ENCODE results near the gene CASQ1. TPM values are rescaled to one million over a fixed set of nuclear protein-coding genes. Genes with fewer than 3 reads are reported as not detected.

The CASQ1 gene
- not detected in 2 replicates for total RNA-seq (2022)
- Bru-seq, nascent RNA, result not detected
- BruChase-seq, experiment 1, labeled RNA remaining after a 6-hour chase, result percentile 7 among the genes with signal in this experiment
- not detected for BruChase-seq, experiment 2, labeled RNA remaining after a 2-hour chase
- long read RNA-seq, result 0 reads

- DNase-seq (ENCODE audit: unreplicated experiment), result peak; percentile 47
- BruUV-seq (replicated peaks), result no TSS peak
- CTCF ChIA-PET, result interaction anchor here (0.5 to 7.8 kb wide), 25 partner anchors 9 to 244 kb away, joined by 3 to 208 read pairs (median 4); partner anchors contain the start of gene PEA15
- H3K27me3 Mint-ChIP-seq (ENCODE audit: insufficient read depth, unreplicated experiment), result peaks cover 12% of the 10 kb centered on the region
- H3K4me3 Mint-ChIP-seq (ENCODE audit: unreplicated experiment), result no peak within 1 kb of the TSS
- peak within 1 kb of the TSS; percentile 22 for H3K27ac Mint-ChIP-seq (ENCODE audit: low read depth, unreplicated experiment)
- no peaks in the 10 kb centered on the region for H3K36me3 Mint-ChIP-seq (ENCODE audit: insufficient read depth, unreplicated experiment)
- no peak for TF ChIP-seq CTCF (IDR thresholded peaks at IDR 0.05; ENCODE audit: unreplicated experiment)
- POLR2A ChIA-PET, result interaction anchor here (0.6 to 1.5 kb wide), 7 partner anchors 16 to 158 kb away, joined by 3 to 6 read pairs (median 4); partner anchors contain the start of genes PEA15 and PIGM
- H3K4me1 Mint-ChIP-seq (ENCODE audit: insufficient read depth, unreplicated experiment), result no peaks in the 10 kb centered on the region
- intact Hi-C loops (cut with micrococcal nuclease), result loop anchor here (10.0 kb wide), 1 partner anchor 415 kb away; no protein-coding TSS in a partner anchor
- no peaks in the 10 kb centered on the region for H3K9me3 Mint-ChIP-seq (ENCODE audit: unreplicated experiment)
Observed at GRCh38 chr1:160189649-160190625, at the start of gene CASQ1. Gene CASQ1 (plus strand): TSS chr1:160190575. CDS start chr1:160190752, 177 bp downstream.

- DNase-seq (ENCODE audit: unreplicated experiment), result no peak
- Mint-ChIP-seq H3K27ac (ENCODE audit: low read depth, unreplicated experiment) (no peak overlapping the region), H3K4me1 (ENCODE audit: insufficient read depth, unreplicated experiment) (peaks cover under 1% of the 10 kb centered on the region), H3K4me3 (ENCODE audit: unreplicated experiment) (no peak overlapping the region), H3K36me3 (ENCODE audit: insufficient read depth, unreplicated experiment) (no peaks in the 10 kb centered on the region), H3K9me3 (ENCODE audit: unreplicated experiment) (no peaks in the 10 kb centered on the region), H3K27me3 (ENCODE audit: insufficient read depth, unreplicated experiment) (peaks cover 36% of the 10 kb centered on the region)
- BruUV-seq (replicated peaks), result no TSS peak
- intact Hi-C loops (cut with micrococcal nuclease), result no loop called here
- ChIA-PET CTCF (interaction anchor here (0.6 to 1.1 kb wide), 4 partner anchors 14 to 51 kb away, joined by 3 to 4 read pairs (median 3); no protein-coding TSS in a partner anchor), POLR2A (no interaction called here)
- no peak for TF ChIP-seq CTCF (IDR thresholded peaks at IDR 0.05; ENCODE audit: unreplicated experiment)
Observed at GRCh38 chr1:160143695-160144094, 46.7 kb upstream of the CASQ1 start.

GRCh38 chr1:160144921-160145320, 45.5 kb upstream of the CASQ1 start:
- Mint-ChIP-seq H3K4me3 (ENCODE audit: unreplicated experiment) (no peak overlapping the region), H3K27me3 (ENCODE audit: insufficient read depth, unreplicated experiment) (peaks cover 31% of the 10 kb centered on the region), H3K4me1 (ENCODE audit: insufficient read depth, unreplicated experiment) (peaks cover 12% of the 10 kb centered on the region), H3K27ac (ENCODE audit: low read depth, unreplicated experiment) (no peak overlapping the region), H3K36me3 (ENCODE audit: insufficient read depth, unreplicated experiment) (no peaks in the 10 kb centered on the region), H3K9me3 (ENCODE audit: unreplicated experiment) (no peaks in the 10 kb centered on the region)
- CTCF ChIA-PET, result interaction anchor here (0.7 kb wide), 1 partner anchor 15 kb away, joined by 3 read pairs; no protein-coding TSS in a partner anchor
- intact Hi-C loops (cut with micrococcal nuclease), result no loop called here
- no peak for DNase-seq (ENCODE audit: unreplicated experiment)
- no peak for TF ChIP-seq CTCF (IDR thresholded peaks at IDR 0.05; ENCODE audit: unreplicated experiment)
- BruUV-seq (replicated peaks), result no TSS peak
- POLR2A ChIA-PET, result no interaction called here

GRCh38 chr1:160146107-160146506, 44.3 kb upstream of the CASQ1 start:
- intact Hi-C loops (cut with micrococcal nuclease), result no loop called here
- BruUV-seq (replicated peaks), result no TSS peak

More at GRCh38 chr1:160146107-160146506, 44.3 kb upstream of the CASQ1 start:
- H3K4me1 Mint-ChIP-seq (ENCODE audit: insufficient read depth, unreplicated experiment), result peaks cover 12% of the 10 kb centered on the region
- TF ChIP-seq CTCF (IDR thresholded peaks at IDR 0.05; ENCODE audit: unreplicated experiment), result no peak
- H3K36me3 Mint-ChIP-seq (ENCODE audit: insufficient read depth, unreplicated experiment), result no peaks in the 10 kb centered on the region
- H3K4me3 Mint-ChIP-seq (ENCODE audit: unreplicated experiment), result no peak overlapping the region
- ChIA-PET CTCF (interaction anchor here (1.2 to 1.5 kb wide), 2 partner anchors 60 to 99 kb away, joined by 3 to 4 read pairs; no protein-coding TSS in a partner anchor), POLR2A (no interaction called here)
- H3K27ac Mint-ChIP-seq (ENCODE audit: low read depth, unreplicated experiment), result no peak overlapping the region
- H3K27me3 Mint-ChIP-seq (ENCODE audit: insufficient read depth, unreplicated experiment), result peaks cover 20% of the 10 kb centered on the region
- H3K9me3 Mint-ChIP-seq (ENCODE audit: unreplicated experiment), result no peaks in the 10 kb centered on the region
- DNase-seq (ENCODE audit: unreplicated experiment), result no peak

Measured in MCF 10A (cell line).